ENCODE results near the gene PDX1.
"Not testable (repeated sequence)": the region's sequence is repeated elsewhere in the genome, so short reads cannot be mapped to it uniquely, and the experiment has no call there.

Gene PDX1

GRCh38 chr13:27954406-27954851 is 34.6 kb downstream of the PDX1 start:
- no peak for DNase-seq (ENCODE audit: low read depth in 3 of 3, low spot score in 1 of 3)

GRCh38 chr13:27955014-27955591 is 35.3 kb downstream of the PDX1 start:
- DNase-seq (ENCODE audit: low read depth in 3 of 3, low spot score in 1 of 3): no peak

GRCh38 chr13:27956576-27957300 is 36.9 kb downstream of the PDX1 start:
- no peak for DNase-seq (ENCODE audit: low read depth in 3 of 3, low spot score in 1 of 3)

- DNase-seq (ENCODE audit: low read depth in 3 of 3, low spot score in 1 of 3): no peak
Observed at GRCh38 chr13:27959976-27960361, 40.2 kb downstream of the PDX1 start.

- DNase-seq (ENCODE audit: low read depth in 3 of 3, low spot score in 1 of 3): no peak
Observed at GRCh38 chr13:27960362-27961226, 40.8 kb downstream of the PDX1 start.

GRCh38 chr13:27961227-27962085 is 41.7 kb downstream of the PDX1 start:
- DNase-seq (ENCODE audit: low read depth in 3 of 3, low spot score in 1 of 3): no peak

- no peak for DNase-seq (ENCODE audit: low read depth in 3 of 3, low spot score in 1 of 3)
Observed at GRCh38 chr13:27962128-27962841, 42.5 kb downstream of the PDX1 start.

GRCh38 chr13:27962982-27963381 is 43.2 kb downstream of the PDX1 start:
- no peak for DNase-seq (ENCODE audit: low read depth in 3 of 3, low spot score in 1 of 3)

- DNase-seq (ENCODE audit: low read depth in 3 of 3, low spot score in 1 of 3): no peak
Observed at GRCh38 chr13:27963491-27963890, 43.7 kb downstream of the PDX1 start.

GRCh38 chr13:27964206-27964605 is 44.4 kb downstream of the PDX1 start:
- not testable (repeated sequence) for DNase-seq (ENCODE audit: low read depth in 3 of 3, low spot score in 1 of 3)

- DNase-seq (ENCODE audit: low read depth in 3 of 3, low spot score in 1 of 3): no peak
Observed at GRCh38 chr13:27964741-27965323, 45.0 kb downstream of the PDX1 start.

GRCh38 chr13:27965343-27965739 is 45.5 kb downstream of the PDX1 start:
- DNase-seq (ENCODE audit: low read depth in 3 of 3, low spot score in 1 of 3): no peak

GRCh38 chr13:27965740-27966640 is 46.2 kb downstream of the PDX1 start:
- no peak for DNase-seq (ENCODE audit: low read depth in 3 of 3, low spot score in 1 of 3)

- DNase-seq (ENCODE audit: low read depth in 3 of 3, low spot score in 1 of 3): no peak
Observed at GRCh38 chr13:27966641-27967202, 46.9 kb downstream of the PDX1 start.

GRCh38 chr13:27967203-27967735 is 47.5 kb downstream of the PDX1 start:
- no peak for DNase-seq (ENCODE audit: low read depth in 3 of 3, low spot score in 1 of 3)

GRCh38 chr13:27967736-27968315 is 48.0 kb downstream of the PDX1 start:
- no peak for DNase-seq (ENCODE audit: low read depth in 3 of 3, low spot score in 1 of 3)

GRCh38 chr13:27968316-27969081 is 48.7 kb downstream of the PDX1 start:
- DNase-seq (ENCODE audit: low read depth in 3 of 3, low spot score in 1 of 3): no peak

All from stimulated activated CD4-positive, alpha-beta T cell treated with anti-CD3 and anti-CD28 coated beads, TNF-alpha, amount 100 ng/mL, for 1 hour (primary cell).